Measurements from ENCODE around the gene EARS2. TPM values are rescaled to one million over a fixed set of nuclear protein-coding genes. Genes with fewer than 3 reads are reported as not detected.

The EARS2 gene
- total and polyA plus RNA-seq, 7 experiments from 2014 or later: 10.6 to 19.2 (median 15.1) TPM

DNA sequence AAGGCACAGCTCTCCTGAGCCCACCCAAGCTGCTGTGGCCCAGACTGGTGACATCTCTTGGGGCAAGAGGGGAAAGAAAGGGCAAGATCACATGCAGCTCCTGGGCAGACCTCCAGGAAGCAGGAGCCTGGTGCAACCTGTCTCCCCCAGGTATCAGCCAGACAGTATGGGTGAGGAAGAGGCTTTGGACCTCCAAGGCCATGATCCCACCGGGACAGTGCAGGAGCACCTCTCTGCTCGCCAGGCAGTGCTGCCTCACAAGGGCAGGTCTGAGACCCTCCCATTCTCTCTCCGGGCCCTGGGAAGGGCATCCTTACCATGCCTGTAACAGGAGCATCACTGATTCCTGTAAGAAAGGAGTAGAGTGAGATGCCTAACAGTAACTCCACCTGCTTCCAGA is 78.6 kb downstream of the EARS2 start:
- H3K36me3 Mint-ChIP-seq: peaks cover 15 to 57% (median 26%) of the 10 kb centered on the region in 5 donors
- peaks cover 19 to 95% (median 24%) of the 10 kb centered on the region in 3 experiments for H3K36me3 ChIP-seq (ENCODE audit: control insufficient read depth in 2 of 3, insufficient read depth in 3 of 3, low read length in 3 of 3)
- H3K4me1 ChIP-seq (ENCODE audit: control insufficient read depth in 2 of 2, insufficient read depth in 2 of 2, low read length in 2 of 2): peaks cover 0 to 13% of the 10 kb centered on the region in 2 donors
- no peak overlapping the region for H3K27ac Mint-ChIP-seq
- H3K4me3 ChIP-seq (ENCODE audit: low read length): no peak overlapping the region
- H3K9me3 Mint-ChIP-seq: no peaks in the 10 kb centered on the region
- no peak for DNase-seq
- H3K27me3 ChIP-seq (ENCODE audit: control insufficient read depth in 2 of 2, insufficient read depth in 2 of 2, low read length in 2 of 2): no peaks in the 10 kb centered on the region
- no peak overlapping the region for H3K27ac ChIP-seq (ENCODE audit: low read depth, low read length)
- ChIA-PET POLR2A (no interaction called here), CTCF (no interaction called here)
- H3K9me3 ChIP-seq (ENCODE audit: control insufficient read depth in 2 of 3, low read length in 3 of 3): no peaks in the 10 kb centered on the region
- no peaks in the 10 kb centered on the region for H3K27me3 Mint-ChIP-seq
- no peak overlapping the region for H3K4me3 Mint-ChIP-seq
- ATAC-seq: no peak
- intact Hi-C loops (cut with micrococcal nuclease): no loop called here
- H3K4me1 Mint-ChIP-seq: peaks cover 0 to 5% (median 0%) of the 10 kb centered on the region in 7 donors

DNA sequence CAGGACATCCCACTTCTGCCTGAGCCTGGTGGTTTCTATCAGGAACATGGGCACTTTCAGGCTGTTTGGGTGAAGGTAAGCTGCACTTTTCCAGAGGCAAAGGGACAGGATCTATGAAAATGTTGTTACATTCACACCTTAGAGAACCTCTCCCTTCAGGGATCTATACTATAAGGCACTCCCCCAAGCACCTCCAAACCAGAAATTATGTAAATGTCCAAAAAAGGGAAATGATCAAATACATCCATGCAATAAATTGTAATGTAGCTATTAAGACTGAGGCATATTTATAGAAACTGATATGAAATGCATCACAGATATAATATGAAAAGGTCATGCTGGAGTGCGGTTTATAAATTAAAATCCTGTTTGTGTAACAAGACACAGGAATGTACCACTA is 80.9 kb downstream of the EARS2 start:
- Histone ChIP-seq H3K9me3 (ENCODE audit: control insufficient read depth in 2 of 3, low read length in 3 of 3) (no peaks in the 10 kb centered on the region), H3K36me3 (ENCODE audit: control insufficient read depth in 2 of 3, insufficient read depth in 3 of 3, low read length in 3 of 3) (peaks cover 15 to 75% (median 17%) of the 10 kb centered on the region in 3 experiments), H3K4me3 (ENCODE audit: low read length) (no peak overlapping the region), H3K4me1 (ENCODE audit: control insufficient read depth in 2 of 2, insufficient read depth in 2 of 2, low read length in 2 of 2) (no peaks in the 10 kb centered on the region), H3K27ac (ENCODE audit: low read depth, low read length) (no peak overlapping the region), H3K27me3 (ENCODE audit: control insufficient read depth in 2 of 2, insufficient read depth in 2 of 2, low read length in 2 of 2) (no peaks in the 10 kb centered on the region)
- no peaks in the 10 kb centered on the region for H3K9me3 Mint-ChIP-seq
- peaks cover 0 to 5% (median 0%) of the 10 kb centered on the region in 7 donors for H3K4me1 Mint-ChIP-seq
- no peak overlapping the region for H3K4me3 Mint-ChIP-seq
- ChIA-PET POLR2A (no interaction called here), CTCF (no interaction called here)
- intact Hi-C loops (cut with micrococcal nuclease): no loop called here
- peaks cover 15 to 46% (median 21%) of the 10 kb centered on the region in 5 donors for H3K36me3 Mint-ChIP-seq
- no peaks in the 10 kb centered on the region for H3K27me3 Mint-ChIP-seq
- DNase-seq (no peak), ATAC-seq (no peak)
- no peak overlapping the region for H3K27ac Mint-ChIP-seq

Other genes starting within 250 kb of the EARS2 start
- gene COG7, start 104.2 kb downstream of the EARS2 start, total RNA-seq: 10 to 100 TPM; 16.1 to 28.4 (median 22.6) TPM
- gene COG7, start 104.2 kb downstream of the EARS2 start, polyA plus RNA-seq: 10 to 100 TPM in 1 of 2 donors, 1 to 10 TPM in 1; 9.6 to 12.9 TPM
- gene GGA2, start 46.9 kb downstream of the EARS2 start, total RNA-seq: 100 to 1,000 TPM in 4 of 5 experiments, 10 to 100 TPM in 1; 99.3 to 138 (median 104) TPM
- 10 to 100 TPM; 41.7 to 44.6 TPM for gene GGA2, start 46.9 kb downstream of the EARS2 start, polyA plus RNA-seq
- 10 to 100 TPM; 43.4 to 54.4 (median 51.0) TPM for gene UBFD1, start 377 bp upstream of the EARS2 start, total RNA-seq
- 10 to 100 TPM in 1 of 2 donors, 1 to 10 TPM in 1; 8.3 to 16.7 TPM for gene UBFD1, start 377 bp upstream of the EARS2 start, polyA plus RNA-seq
- 10 to 100 TPM; 24.2 to 85.3 (median 38.2) TPM for gene NDUFAB1, start 39.0 kb upstream of the EARS2 start, total RNA-seq
- 100 to 1,000 TPM; 167 to 209 TPM for gene NDUFAB1, start 39.0 kb upstream of the EARS2 start, polyA plus RNA-seq
- 10 to 100 TPM in 4 of 5 experiments, 1 to 10 TPM in 1; 6.2 to 27.2 (median 14.4) TPM for gene PALB2, start 84.0 kb upstream of the EARS2 start, total RNA-seq
- 10 to 100 TPM in 1 of 2 donors, 1 to 10 TPM in 1; 5.9 to 10.0 TPM for gene PALB2, start 84.0 kb upstream of the EARS2 start, polyA plus RNA-seq
- 100 to 1,000 TPM in 1 of 5 experiments, 10 to 100 TPM in 4; 42.4 to 100 (median 54.0) TPM for gene DCTN5, start 84.1 kb upstream of the EARS2 start, total RNA-seq
- 10 to 100 TPM; 34.9 to 56.7 TPM for gene DCTN5, start 84.1 kb upstream of the EARS2 start, polyA plus RNA-seq
- 10 to 100 TPM in 1 of 5 experiments, 1 to 10 TPM in 3, under 1 TPM in 1; 0.45 to 65.0 (median 3.2) TPM for gene PLK1, start 121.5 kb upstream of the EARS2 start, total RNA-seq
- under 1 TPM; 0.16 to 0.35 TPM for gene PLK1, start 121.5 kb upstream of the EARS2 start, polyA plus RNA-seq
- gene ERN2, start 155.9 kb upstream of the EARS2 start, total RNA-seq: not detected
- not detected for gene ERN2, start 155.9 kb upstream of the EARS2 start, polyA plus RNA-seq
- not detected for gene CHP2, start 197.7 kb upstream of the EARS2 start, total RNA-seq
- gene CHP2, start 197.7 kb upstream of the EARS2 start, polyA plus RNA-seq: not detected

Measured in naive thymus-derived CD4-positive, alpha-beta T cell (primary cell).